K562 (cell line): Measurements from ENCODE around the gene IGFBP7. TPM values are rescaled to one million over a fixed set of nuclear protein-coding genes. Genes with fewer than 3 reads are reported as not detected.

ENCODE experiments used
- ATAC-seq: fragments of 200-7000 bp; cut with Tn5 transposase; 3 replicates; pipeline ENCODE4 v1.9.1; 2020; ENCODE audit warnings: moderate library complexity
- BruUV-seq: library from RNA; stranded (reverse); fragments of 400-500 nt; replicated peaks from 2 replicates; lab custom pipeline; 2021; lab: Mats Ljungman, UMichigan
- CTCF ChIA-PET: fragments of 300-600 bp; formaldehyde crosslinking; extraction: SDS; loops from one replicate; lab custom pipeline; 2021; ENCODE audit warnings: low intra/inter-chr PET ratio; lab: Yijun Ruan, JAX
- POLR2A ChIA-PET: fragments of 300-600, 350-650 bp; sonication (Branson Sonifier 250); formaldehyde crosslinking; extraction: SDS; loops from one replicate; lab custom pipeline; 2021; ENCODE audit warnings: antibody characterized with exemption, inconsistent platforms; lab: Yijun Ruan, JAX
- DNase-seq, 4 experiments: peaks; one replicate each; pipeline versions ENCODE4 v3.0.0 to v3.0.0-alpha.2; 2011 to 2018; ENCODE audit warnings: low spot score in 3 of 4, mixed read lengths in 3 of 4; ENCODE audit errors: extremely low read depth in 1 of 4
- FAIRE-seq: peaks from 2 replicates; lab custom pipeline; 2011; peaks lifted over from hg19 to GRCh38; lab: Jason Lieb, UNC
- H2AFZ ChIP-seq: 2 replicates; pipeline ENCODE4 v1.6.0; 2011; ENCODE audit warnings: low read depth, low read length, control low read depth, inconsistent platforms
- H3K27ac ChIP-seq: fragments of 200-600 bp; 3 replicates; pipeline ENCODE4 v1.8.0; 2011; ENCODE audit warnings: low read depth, mild to moderate bottlenecking, control low read depth, inconsistent platforms, low read length, moderate library complexity, mixed read lengths; ENCODE audit errors: extremely low read depth
- H3K27me3 ChIP-seq, 2 experiments: fragments of 300-600 bp in 1 of 2; 2 replicates in 1 of 2; 3 replicates in 1 of 2; pipeline versions ENCODE4 v1.6.0 to v1.8.0; 2011; ENCODE audit warnings: inconsistent platforms in 2 of 2, low read length in 2 of 2, mild to moderate bottlenecking in 1 of 2, mixed read lengths in 1 of 2, moderate library complexity in 1 of 2; ENCODE audit not compliant: control insufficient read depth in 2 of 2, insufficient read depth in 2 of 2
- H3K36me3 ChIP-seq: fragments of 300-600 bp; 3 replicates; pipeline ENCODE4 v1.8.0; 2011; ENCODE audit warnings: mild to moderate bottlenecking, low read length, inconsistent platforms; ENCODE audit not compliant: control insufficient read depth, insufficient read depth
- H3K4me1 ChIP-seq, 2 experiments: fragments of 200-600 bp in 1 of 2; replicated peaks in 1 of 2; 2 replicates in 1 of 2; 3 replicates in 1 of 2; pipeline versions ENCODE4 v1.5.1 to v1.8.0; 2011; ENCODE audit warnings: inconsistent platforms in 2 of 2, low read length in 2 of 2, mild to moderate bottlenecking in 1 of 2, mixed read lengths in 1 of 2, moderate library complexity in 1 of 2; ENCODE audit not compliant: control insufficient read depth in 2 of 2, insufficient read depth in 2 of 2
- H3K4me2 ChIP-seq: 2 replicates; pipeline ENCODE4 v1.6.1; 2011; ENCODE audit warnings: low read length, control low read depth, inconsistent platforms, mixed read lengths; ENCODE audit not compliant: insufficient read depth
- H3K4me3 ChIP-seq: fragments of 200-600 bp; sonication (generic), shearing (Covaris generic); 2 replicates; pipeline ENCODE4 v1.5.1; 2016; ENCODE audit warnings: control low read depth, inconsistent platforms
- H3K79me2 ChIP-seq: fragments of 200-600 bp; 3 replicates; pipeline ENCODE4 v1.8.0; 2011; ENCODE audit warnings: low read length, inconsistent platforms; ENCODE audit not compliant: control insufficient read depth, insufficient read depth
- H3K9ac ChIP-seq, 2 experiments: 2 replicates each; pipeline versions ENCODE4 v1.6.0 to v1.6.1; 2011; ENCODE audit warnings: low read depth in 2 of 2, low read length in 2 of 2, control low read depth in 1 of 2, inconsistent platforms in 1 of 2, mild to moderate bottlenecking in 1 of 2, mixed read lengths in 1 of 2; ENCODE audit not compliant: insufficient read depth in 1 of 2
- H3K9me1 ChIP-seq: one replicate; pipeline ENCODE4 v1.6.0; 2011; ENCODE audit warnings: inconsistent platforms, mild to moderate bottlenecking, low read length, moderate library complexity; ENCODE audit not compliant: control insufficient read depth, insufficient read depth
- H3K9me3 ChIP-seq: replicated peaks from 2 replicates; pipeline ENCODE4 v1.5.1; 2011; ENCODE audit warnings: low read depth, low read length, inconsistent platforms; ENCODE audit not compliant: control insufficient read depth, insufficient read depth
- H4K20me1 ChIP-seq: replicated peaks from 2 replicates; pipeline ENCODE4 v1.6.1; 2011; ENCODE audit warnings: low read length, inconsistent platforms, mixed read lengths; ENCODE audit not compliant: control insufficient read depth, insufficient read depth
- C11orf30 ChIP-seq: fragments of 450-650 bp; IDR thresholded peaks from 2 replicates; pipeline ENCODE4 v1.6.1; 2016; ENCODE audit warnings: low read depth, mild to moderate bottlenecking
- ZNF133 ChIP-seq: fragments of 250-450 bp; sonication (Bioruptor Pico); IDR thresholded peaks from 2 replicates; pipeline ENCODE4 v1.4.0; 2020; ENCODE audit warnings: mild to moderate bottlenecking
- ZNF316 ChIP-seq: fragments of 450-650 bp; IDR thresholded peaks from 2 replicates; pipeline ENCODE4 v1.6.1; 2016
- ZNF445 ChIP-seq: fragments of 250-450 bp; sonication (Bioruptor Pico); IDR thresholded peaks from 2 replicates; pipeline ENCODE4 v1.4.0; 2020; ENCODE audit warnings: low read depth, mild to moderate bottlenecking, moderate library complexity
- WGBS: fragments of 100-300 bp; shearing (Covaris generic); methylation state at CpG from one replicate; pipeline ENCODE4 v1.1.6; 2016; ENCODE audit warnings: low coverage, mixed read lengths; ENCODE audit not compliant: insufficient coverage; ENCODE audit errors: missing lambda C conversion rate; 5-methylcytosine and 5-hydroxymethylcytosine counted together
- in situ Hi-C: fragments of 300-500 bp; cut with MboI; formaldehyde crosslinking; loops from 4 replicates; pipeline ENCODE4 v1.15.0; 2018; ENCODE audit warnings: inconsistent platforms, mixed read lengths
- intact Hi-C: fragments of 100-400 bp; cut with micrococcal nuclease; formaldehyde crosslinking; loops from 2 replicates; pipeline ENCODE4 v1.14.2; 2022
- polyA plus RNA-seq, 8 experiments: library from polyadenylated mRNA; depleted of rRNA in 4 of 8; stranded (reverse) in 5 of 8; unstranded in 3 of 8; fragments of >200 nt; fragmentation: Nextera tagmentation in 2 of 8; fragmentation: Illumina TruSeq in 1 of 8; extraction: Ambion mirVana in 2 of 8; extraction: Trizol in 1 of 8; gene quantifications; 2 replicates each; pipeline versions ENCODE4 v1.2.1 to v1.2.3, GENCODE V29; 2011 to 2014; ENCODE audit warnings: inconsistent platforms in 1 of 8, missing spikeins in 1 of 8
- total RNA-seq, 7 experiments: library from RNA; depleted of rRNA in 6 of 7; stranded (reverse); fragments of >200 nt in 6 of 7; fragmentation: Illumina TruSeq in 2 of 7; extraction: Trizol in 2 of 7; gene quantifications; 2 replicates each; pipeline versions ENCODE4 v1.2.1 to v1.2.3, GENCODE V29; 2011 to 2021; ENCODE audit warnings: low replicate concordance in 1 of 7
- TF ChIP-seq, protein P1 (sequence below): IDR thresholded peaks from 2 replicates; pipeline ENCODE4 v1.6.1; 2011; ENCODE audit not compliant: insufficient read length; ENCODE audit errors: extremely low read depth

IGFBP7 gene
- total and polyA plus RNA-seq, 9 of the 15 experiments (the other 6 are each of a cell fraction or from before 2014, with no cell fraction given): 0.27 to 0.49 (median 0.29) TPM; not detected in 6

DNA sequence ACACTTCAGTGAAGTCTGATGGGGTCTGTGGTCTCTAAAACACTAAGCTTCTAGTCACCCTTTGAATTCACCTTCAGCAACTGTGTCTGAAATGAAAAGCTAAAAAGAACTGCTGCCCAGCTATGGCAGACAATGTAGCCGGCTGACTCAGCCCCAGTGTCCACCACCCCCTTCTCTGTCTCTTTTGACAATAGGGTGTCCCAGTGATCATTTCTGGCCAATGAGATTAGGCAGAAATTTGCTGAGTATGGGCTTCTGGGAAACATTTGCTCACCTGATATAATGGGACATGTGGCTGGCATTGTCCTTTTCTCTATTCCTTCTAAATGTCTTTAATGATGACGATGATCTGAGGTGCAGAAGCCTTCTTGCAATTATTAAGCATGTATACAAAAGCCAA, 20.6 kb downstream of the IGFBP7 start:
- FAIRE-seq: no peak
- ATAC-seq: no peak
- CTCF ChIA-PET: no interaction called here
- Histone ChIP-seq H3K4me1 (no peaks in the 10 kb centered on the region), H3K27me3 (no peaks in the 10 kb centered on the region; a peak in 1 of 5 replicates), H4K20me1 (no peaks in the 10 kb centered on the region), H2AFZ (no peak overlapping the region), H3K27ac (no peak overlapping the region), H3K9ac (no peak overlapping the region), H3K36me3 (no peaks in the 10 kb centered on the region), H3K79me2 (no peaks in the 10 kb centered on the region), H3K4me2 (no peak overlapping the region), H3K4me3 (no peak overlapping the region), H3K9me3 (no peaks in the 10 kb centered on the region), H3K9me1 (no peaks in the 10 kb centered on the region)
- BruUV-seq: no TSS peak
- POLR2A ChIA-PET: no interaction called here
- whole genome bisulfite sequencing: 0% methylated on average over 2 of the region's 2 CpGs
- no peak for DNase-seq
- in situ Hi-C loops (no loop called here), intact Hi-C loops (no loop called here)
- TF ChIP-seq ZNF316: 0 out of 2 replicates have a peak, but pooled peaks have one; percentile 52
- no peak for TF ChIP-seq ZNF445 (CRISPR knock-in tag)
- no peak for TF ChIP-seq ZNF133 (CRISPR knock-in tag)
- 0 out of 2 replicates have a peak, but pooled peaks have one; percentile 24 for TF ChIP-seq C11orf30
- TF ChIP-seq, protein P1, sequence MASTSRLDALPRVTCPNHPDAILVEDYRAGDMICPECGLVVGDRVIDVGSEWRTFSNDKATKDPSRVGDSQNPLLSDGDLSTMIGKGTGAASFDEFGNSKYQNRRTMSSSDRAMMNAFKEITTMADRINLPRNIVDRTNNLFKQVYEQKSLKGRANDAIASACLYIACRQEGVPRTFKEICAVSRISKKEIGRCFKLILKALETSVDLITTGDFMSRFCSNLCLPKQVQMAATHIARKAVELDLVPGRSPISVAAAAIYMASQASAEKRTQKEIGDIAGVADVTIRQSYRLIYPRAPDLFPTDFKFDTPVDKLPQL: no peak
- TF ChIP-seq, all 486 proteins: peak for 2
